OCI-LY1 (cell line): Measurements from ENCODE around the gene LRP1.

ENCODE experiments used
- H2AFZ ChIP-seq: fragments of 200-600 bp; sonication (generic), shearing (Covaris generic); 2 replicates; pipeline ENCODE4 v1.6.0; 2014; ENCODE audit warnings: antibody characterized with exemption, mild to moderate bottlenecking, low read length
- H3F3A ChIP-seq: fragments of 200-600 bp; sonication (generic), shearing (Covaris generic); 2 replicates; pipeline ENCODE4 v1.6.0; 2014; ENCODE audit warnings: mild to moderate bottlenecking, antibody characterized with exemption, low read length, moderate library complexity; ENCODE audit not compliant: insufficient read depth
- H3K27ac ChIP-seq: fragments of 200-600 bp; sonication (generic); 2 replicates; pipeline ENCODE4 v1.5.1; 2014; ENCODE audit warnings: low read length, mixed run types, mild to moderate bottlenecking, low read depth; ENCODE audit not compliant: poor library complexity, severe bottlenecking
- H3K27me3 ChIP-seq: fragments of 200-600 bp; sonication (generic); 2 replicates; pipeline ENCODE4 v1.6.0; 2014; ENCODE audit warnings: antibody characterized with exemption, mild to moderate bottlenecking, low read length, moderate library complexity; ENCODE audit not compliant: insufficient read depth
- H3K36me3 ChIP-seq: fragments of 200-600 bp; sonication (generic); 2 replicates; pipeline ENCODE4 v1.6.1; 2014; ENCODE audit warnings: mild to moderate bottlenecking, antibody characterized with exemption, low read length, moderate library complexity, mixed read lengths; ENCODE audit not compliant: insufficient read depth
- H3K4me1 ChIP-seq: fragments of 200-600 bp; sonication (generic); 2 replicates; pipeline ENCODE4 v1.5.1; 2014; ENCODE audit warnings: mild to moderate bottlenecking, low read length, moderate library complexity; ENCODE audit not compliant: insufficient read depth, severe bottlenecking
- H3K4me2 ChIP-seq: fragments of 200-600 bp; sonication (generic), shearing (Covaris generic); 2 replicates; pipeline ENCODE4 v1.6.1; 2014; ENCODE audit warnings: low read length
- H3K4me3 ChIP-seq: fragments of 200-600 bp; sonication (generic); 2 replicates; pipeline ENCODE4 v1.5.1; 2014; ENCODE audit warnings: low read length, low read depth, mild to moderate bottlenecking, mixed read lengths; ENCODE audit not compliant: poor library complexity, severe bottlenecking
- H3K79me2 ChIP-seq: fragments of 200-600 bp; shearing (Covaris generic); 2 replicates; pipeline ENCODE4 v1.6.1; 2016; ENCODE audit warnings: mixed run types, low read length, mixed read lengths; ENCODE audit not compliant: insufficient read depth
- H3K9ac ChIP-seq: fragments of 200-600 bp; sonication (generic), shearing (Covaris generic); 2 replicates; pipeline ENCODE4 v1.6.1; 2014; ENCODE audit warnings: mild to moderate bottlenecking, low read length, mixed read lengths
- H3K9me2 ChIP-seq: fragments of 200-600 bp; sonication (generic), shearing (Covaris generic); 2 replicates; pipeline ENCODE4 v1.6.1; 2014; ENCODE audit warnings: low read depth, mild to moderate bottlenecking, low read length, mixed read lengths
- H3K9me3 ChIP-seq: fragments of 200-600 bp; shearing (Covaris generic); 2 replicates; pipeline ENCODE4 v1.6.1; 2014; ENCODE audit warnings: low read length, mixed read lengths
- H4K20me1 ChIP-seq: fragments of 200-600 bp; sonication (generic), shearing (Covaris generic); 2 replicates; pipeline ENCODE4 v1.6.0; 2016; ENCODE audit warnings: mild to moderate bottlenecking, low read length; ENCODE audit not compliant: insufficient read depth
- EZH2 ChIP-seq: fragments of 200-600 bp; sonication (generic), shearing (Covaris generic); IDR thresholded peaks from 2 replicates; pipeline ENCODE4 v1.8.0; 2017; ENCODE audit warnings: borderline replicate concordance, mixed run types, mild to moderate bottlenecking, antibody characterized with exemption, low read length, moderate library complexity, mixed read lengths
- TF ChIP-seq, protein P1 (sequence below): fragments of 200-600 bp; sonication (generic), shearing (Covaris generic); IDR thresholded peaks from 2 replicates; pipeline ENCODE4 v1.5.1; 2017; ENCODE audit warnings: mild to moderate bottlenecking, antibody characterized with exemption, low read length, moderate library complexity, mixed read lengths

LRP1 gene

DNA sequence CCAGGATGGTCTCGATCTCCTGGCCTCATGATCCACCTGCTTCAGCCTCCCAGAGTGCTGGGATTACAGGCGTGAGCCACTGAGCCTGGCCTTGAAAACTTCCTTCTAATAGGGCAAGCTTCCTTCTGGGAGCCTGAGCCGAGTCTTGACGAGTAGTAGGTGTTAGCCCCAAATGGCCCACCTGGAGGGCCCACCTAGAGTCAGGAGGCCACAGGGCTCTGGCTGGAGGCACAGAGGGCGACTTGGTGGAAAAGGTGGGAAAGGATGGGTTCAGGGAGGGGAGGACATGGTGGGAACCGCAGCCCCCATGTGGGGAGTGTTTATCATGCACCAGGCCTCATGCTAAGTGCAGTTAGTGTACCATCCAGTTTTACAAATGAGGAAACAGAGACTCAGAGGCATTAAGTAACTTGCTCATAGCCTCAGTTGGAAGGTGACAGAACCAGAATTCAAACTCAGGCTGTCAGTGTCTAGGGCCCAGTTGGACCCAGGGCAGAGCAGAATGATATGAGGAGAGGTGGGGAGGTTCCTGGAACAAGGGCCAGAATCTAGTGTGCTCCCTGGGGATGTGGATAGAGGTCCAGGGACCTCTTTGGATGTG is 22.2 kb downstream of the LRP1 start:
- H3K9me2 ChIP-seq, result no peaks in the 10 kb centered on the region
- no peak overlapping the region for H3K4me3 ChIP-seq
- no peaks in the 10 kb centered on the region for H3F3A ChIP-seq
- TF ChIP-seq, protein P1, sequence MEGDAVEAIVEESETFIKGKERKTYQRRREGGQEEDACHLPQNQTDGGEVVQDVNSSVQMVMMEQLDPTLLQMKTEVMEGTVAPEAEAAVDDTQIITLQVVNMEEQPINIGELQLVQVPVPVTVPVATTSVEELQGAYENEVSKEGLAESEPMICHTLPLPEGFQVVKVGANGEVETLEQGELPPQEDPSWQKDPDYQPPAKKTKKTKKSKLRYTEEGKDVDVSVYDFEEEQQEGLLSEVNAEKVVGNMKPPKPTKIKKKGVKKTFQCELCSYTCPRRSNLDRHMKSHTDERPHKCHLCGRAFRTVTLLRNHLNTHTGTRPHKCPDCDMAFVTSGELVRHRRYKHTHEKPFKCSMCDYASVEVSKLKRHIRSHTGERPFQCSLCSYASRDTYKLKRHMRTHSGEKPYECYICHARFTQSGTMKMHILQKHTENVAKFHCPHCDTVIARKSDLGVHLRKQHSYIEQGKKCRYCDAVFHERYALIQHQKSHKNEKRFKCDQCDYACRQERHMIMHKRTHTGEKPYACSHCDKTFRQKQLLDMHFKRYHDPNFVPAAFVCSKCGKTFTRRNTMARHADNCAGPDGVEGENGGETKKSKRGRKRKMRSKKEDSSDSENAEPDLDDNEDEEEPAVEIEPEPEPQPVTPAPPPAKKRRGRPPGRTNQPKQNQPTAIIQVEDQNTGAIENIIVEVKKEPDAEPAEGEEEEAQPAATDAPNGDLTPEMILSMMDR, result no peak
- TF ChIP-seq EZH2, result no peak
- no peak overlapping the region for H2AFZ ChIP-seq
- no peaks in the 10 kb centered on the region for H3K79me2 ChIP-seq
- H3K27me3 ChIP-seq, result 0 out of 2 replicates have a peak, but pooled peaks cover 5% of the 10 kb centered on the region
- H3K27ac ChIP-seq, result no peak overlapping the region
- no peak overlapping the region for H3K4me2 ChIP-seq
- no peak overlapping the region for H3K9ac ChIP-seq
- H3K9me3 ChIP-seq, result no peaks in the 10 kb centered on the region
- H3K4me1 ChIP-seq, result no peaks in the 10 kb centered on the region
- no peaks in the 10 kb centered on the region for H3K36me3 ChIP-seq
- no peaks in the 10 kb centered on the region for H4K20me1 ChIP-seq

DNA sequence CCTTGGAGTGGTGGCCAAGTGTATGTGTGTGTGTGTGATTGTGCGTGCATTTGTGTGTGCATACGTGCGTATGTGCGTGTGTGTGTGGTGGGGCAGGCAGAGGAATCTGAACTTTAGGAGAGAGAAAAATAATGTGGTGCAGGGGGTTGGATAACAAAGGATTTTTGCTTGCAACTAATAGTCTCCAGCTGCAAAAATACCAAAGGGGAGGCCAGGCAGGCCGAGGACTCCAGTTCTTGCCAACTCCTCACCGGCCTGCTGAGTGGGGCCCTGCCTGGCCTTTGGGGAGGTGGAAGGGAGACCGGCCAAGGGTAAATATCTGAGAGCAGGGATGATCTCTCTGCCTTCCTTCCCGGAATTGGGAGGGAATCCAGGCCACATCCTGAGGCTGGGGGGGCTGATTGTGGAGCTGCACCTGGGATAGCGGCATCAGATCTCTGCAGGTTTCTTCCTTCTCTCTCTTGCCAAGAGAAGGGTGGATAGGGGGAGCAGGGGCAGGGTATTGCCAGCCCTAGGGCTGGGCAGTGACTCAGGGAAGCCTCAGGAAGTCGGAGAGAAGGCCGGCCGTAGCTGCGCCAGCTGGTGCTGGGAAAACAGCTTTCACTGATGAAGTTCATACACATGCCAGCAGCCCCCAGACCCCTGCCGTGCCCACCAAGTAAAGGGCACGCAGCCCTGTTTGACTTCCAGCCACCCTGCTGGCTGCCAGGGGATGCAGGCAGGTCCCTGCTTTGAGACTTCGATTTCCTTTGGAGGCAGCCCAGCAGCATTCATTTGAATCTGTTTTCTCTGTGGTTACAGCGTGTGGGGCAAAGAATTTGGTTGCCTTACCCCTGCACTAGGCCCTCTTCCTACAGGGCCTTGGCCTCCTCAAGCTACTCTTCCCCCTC is 23.7 kb downstream of the LRP1 start:
- H3K36me3 ChIP-seq, result no peaks in the 10 kb centered on the region
- H3K4me3 ChIP-seq, result no peak overlapping the region
- H3K9ac ChIP-seq, result no peak overlapping the region

DNA sequence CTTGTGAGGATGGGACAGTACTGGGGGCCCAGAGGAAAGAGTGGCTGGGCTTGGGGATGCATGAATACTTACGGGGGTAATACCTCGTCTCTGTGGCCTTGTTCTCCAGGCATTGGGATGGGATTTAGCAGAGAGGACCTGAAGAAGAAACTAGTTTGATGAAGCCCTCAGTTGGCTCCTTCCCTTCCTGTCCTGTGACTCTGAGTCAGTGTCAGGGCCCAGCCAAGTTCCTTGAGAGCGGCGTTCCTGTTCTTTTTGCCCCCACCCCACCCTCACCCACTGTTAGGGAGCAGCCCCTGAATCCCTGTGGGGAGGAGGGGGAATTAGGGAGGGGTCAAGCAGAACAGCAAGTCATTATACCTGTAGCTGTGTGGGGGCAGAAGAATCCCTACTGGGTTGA is 24.4 kb downstream of the LRP1 start:
- Histone ChIP-seq H3K9ac (no peak overlapping the region), H3K36me3 (no peaks in the 10 kb centered on the region), H3K9me3 (no peaks in the 10 kb centered on the region), H3K4me1 (no peaks in the 10 kb centered on the region), H3K4me3 (no peak overlapping the region), H4K20me1 (no peaks in the 10 kb centered on the region), H2AFZ (no peak overlapping the region), H3K27me3 (0 out of 2 replicates have a peak, but pooled peaks cover 5% of the 10 kb centered on the region), H3F3A (no peaks in the 10 kb centered on the region), H3K9me2 (no peaks in the 10 kb centered on the region), H3K4me2 (no peak overlapping the region), H3K27ac (no peak overlapping the region), H3K79me2 (no peaks in the 10 kb centered on the region)
- TF ChIP-seq, protein P1, result no peak
- TF ChIP-seq EZH2, result no peak

More for the DNA sequence above, 23.7 kb downstream of the LRP1 start:
- Histone ChIP-seq H3K27me3 (0 out of 2 replicates have a peak, but pooled peaks cover 5% of the 10 kb centered on the region), H3F3A (no peaks in the 10 kb centered on the region), H3K79me2 (no peaks in the 10 kb centered on the region), H2AFZ (no peak overlapping the region), H3K9me3 (no peaks in the 10 kb centered on the region), H4K20me1 (no peaks in the 10 kb centered on the region), H3K27ac (no peak overlapping the region), H3K4me1 (no peaks in the 10 kb centered on the region), H3K9me2 (no peaks in the 10 kb centered on the region), H3K4me2 (no peak overlapping the region)
- no peak for TF ChIP-seq EZH2
- TF ChIP-seq, protein P1, result no peak
